Measurements from ENCODE around the gene CILP2. TPM values are rescaled to one million over a fixed set of nuclear protein-coding genes. Genes with fewer than 3 reads are reported as not detected.
A peak's percentile ranks its signal among the peaks of the same experiment; 100 is the strongest.

Gene CILP2
- total RNA-seq, 2 experiments from 2014 or later = 0.08 TPM; not detected in 1

DNA sequence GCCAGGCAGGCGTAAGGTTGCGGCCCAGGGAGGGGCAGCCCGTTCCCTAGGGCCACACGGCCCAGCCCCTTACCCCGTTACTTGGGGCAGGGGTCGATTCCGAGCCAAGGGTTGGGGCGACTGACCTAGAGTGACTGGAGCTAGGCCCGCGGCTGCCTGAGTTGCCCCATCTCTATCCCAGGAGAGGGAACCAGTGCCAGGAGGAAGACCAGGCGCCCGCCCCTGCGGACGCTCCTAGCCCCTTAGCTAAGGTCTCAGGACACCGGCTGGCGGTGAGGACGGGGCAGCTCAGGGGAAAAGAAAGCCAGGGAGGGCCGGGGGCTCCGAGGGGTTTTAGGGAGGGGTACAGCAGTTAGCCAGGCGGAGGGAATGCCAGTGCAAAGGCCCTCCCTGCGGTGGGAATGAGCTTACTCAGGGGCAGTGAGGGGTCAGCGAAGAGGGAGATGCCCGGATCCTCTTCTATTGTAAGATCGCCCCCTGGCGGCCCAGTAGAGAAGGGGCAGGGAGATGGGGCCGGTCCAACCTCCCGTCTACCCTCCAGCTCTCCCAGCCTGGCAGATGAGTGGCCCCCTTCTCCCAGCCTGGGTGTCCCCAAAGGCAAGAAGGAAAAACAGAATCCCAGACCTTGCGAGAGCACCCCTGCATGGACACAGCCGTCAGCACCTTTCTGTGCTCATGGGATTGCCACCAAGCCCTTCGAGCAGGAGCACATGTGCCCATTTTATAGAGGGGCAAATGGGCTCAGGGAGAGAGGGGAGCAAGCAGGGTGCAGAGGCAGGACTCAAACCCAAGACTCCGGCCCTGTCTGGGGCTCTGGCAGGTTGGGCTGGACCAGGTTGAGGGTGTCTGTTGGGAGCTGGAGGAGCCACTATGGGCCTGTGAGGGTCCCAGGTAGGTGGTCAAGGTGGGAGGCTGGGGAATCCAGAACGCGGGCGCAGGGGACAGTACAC lies 16.3 kb downstream of the CILP2 start:
- peak; percentile 67 for DNase-seq
- no peaks in the 10 kb centered on the region for H3K9me3 Mint-ChIP-seq
- CTCF ChIA-PET = interaction anchor here (0.7 to 3.2 kb wide), 26 partner anchors 11 to 180 kb away, joined by 3 to 25 read pairs (median 4); partner anchors contain the start of gene GMIP
- no peak overlapping the region for H3K4me3 Mint-ChIP-seq
- H3K27me3 Mint-ChIP-seq = no peaks in the 10 kb centered on the region
- peaks cover 10% of the 10 kb centered on the region for H3K4me1 Mint-ChIP-seq
- no peak overlapping the region for H3K27ac Mint-ChIP-seq
- H3K36me3 Mint-ChIP-seq (ENCODE audit: low read depth) = peaks cover 10% of the 10 kb centered on the region
- POLR2A ChIA-PET = interaction anchor here (1.2 to 1.9 kb wide), 4 partner anchors 21 to 312 kb away, joined by 3 to 6 read pairs (median 4); partner anchors contain the start of genes GMIP and ZNF253

DNA sequence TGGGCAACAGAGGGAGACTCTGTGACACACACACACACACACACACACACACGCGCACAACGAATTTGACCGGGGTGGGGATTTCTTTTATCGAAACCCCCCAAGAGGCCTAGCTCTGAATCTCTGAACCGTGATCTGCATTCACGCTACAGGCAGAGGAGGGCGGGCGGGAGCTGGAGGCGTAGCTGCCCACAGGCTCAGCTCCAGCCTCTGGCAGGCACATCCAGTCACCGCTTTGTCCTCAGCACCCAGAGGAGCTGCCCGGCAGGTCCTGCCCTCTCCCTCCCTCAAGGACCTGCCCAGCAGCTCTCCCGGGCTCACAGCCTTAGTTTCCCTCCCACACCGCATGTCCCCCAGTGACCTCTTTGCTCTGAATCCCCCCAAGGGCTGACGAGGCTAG lies 20.0 kb downstream of the CILP2 start:
- POLR2A ChIA-PET = interaction anchor here (1.0 to 1.1 kb wide), 2 partner anchors 21 to 105 kb away, joined by 3 read pairs; partner anchors contain the start of gene ATP13A1

DNA sequence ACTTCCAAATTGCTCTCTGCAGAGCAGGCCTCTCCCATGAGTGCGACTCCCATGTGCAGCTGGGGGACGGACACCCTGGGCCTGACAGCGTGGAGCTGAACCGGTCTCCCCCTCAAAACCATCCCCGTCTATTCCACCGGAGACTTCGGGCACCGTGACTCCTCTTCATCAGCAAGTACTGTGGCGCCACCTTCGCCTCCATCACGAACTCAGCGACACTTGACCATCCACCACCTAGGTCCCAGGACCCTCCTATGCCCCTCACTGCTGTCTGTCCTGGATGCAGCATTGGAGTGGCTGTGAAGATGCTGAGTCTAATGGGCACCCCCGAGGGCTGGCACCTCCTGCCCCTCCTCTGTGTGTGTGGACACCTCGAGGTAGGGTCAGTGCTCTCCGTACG lies 20.6 kb downstream of the CILP2 start:
- POLR2A ChIA-PET = interaction anchor here (1.0 to 2.3 kb wide), 3 partner anchors 10 to 104 kb away, joined by 3 to 7 read pairs (median 3); partner anchors contain the start of gene ATP13A1
- peaks cover 38% of the 10 kb centered on the region for H3K36me3 Mint-ChIP-seq (ENCODE audit: low read depth)

More for the DNA sequence above, 20.0 kb downstream of the CILP2 start:
- H3K27me3 Mint-ChIP-seq = no peaks in the 10 kb centered on the region
- H3K4me3 Mint-ChIP-seq = no peak overlapping the region
- peaks cover 23% of the 10 kb centered on the region for H3K4me1 Mint-ChIP-seq
- no peak for DNase-seq
- peaks cover 35% of the 10 kb centered on the region for H3K36me3 Mint-ChIP-seq (ENCODE audit: low read depth)
- CTCF ChIA-PET = interaction anchor here (0.7 kb wide), 1 partner anchor 27 kb away, joined by 3 read pairs; no protein-coding TSS in a partner anchor
- no peak overlapping the region for H3K27ac Mint-ChIP-seq
- H3K9me3 Mint-ChIP-seq = no peaks in the 10 kb centered on the region

DNA sequence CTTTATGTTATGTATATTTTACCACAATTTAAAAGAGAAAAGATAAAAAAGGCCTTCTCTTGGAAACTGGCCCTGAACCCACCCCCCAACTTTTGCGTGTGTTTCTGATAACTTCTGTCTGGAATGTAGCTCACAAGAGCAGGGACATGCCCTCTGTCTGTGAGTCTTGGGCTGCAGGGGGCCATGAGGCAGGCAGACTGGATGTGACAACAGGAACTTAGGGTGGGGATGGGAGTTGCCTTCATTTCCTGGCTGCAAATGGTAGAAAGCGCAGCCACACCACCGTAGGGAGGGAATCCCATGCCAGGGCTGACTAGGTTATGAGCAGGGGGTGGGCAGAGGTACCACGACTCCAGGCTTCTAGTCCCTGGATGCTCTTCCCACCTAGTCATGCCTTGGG lies 21.9 kb downstream of the CILP2 start:
- peaks cover 50% of the 10 kb centered on the region for H3K36me3 Mint-ChIP-seq (ENCODE audit: low read depth)
- H3K4me3 Mint-ChIP-seq = no peak overlapping the region
- peak overlapping the region; percentile 69 for H3K27ac Mint-ChIP-seq
- no peaks in the 10 kb centered on the region for H3K9me3 Mint-ChIP-seq
- DNase-seq = no peak
- peaks cover 20% of the 10 kb centered on the region for H3K4me1 Mint-ChIP-seq
- ChIA-PET POLR2A (interaction anchor here (0.9 to 2.3 kb wide), 4 partner anchors 9 to 44 kb away, joined by 3 to 7 read pairs (median 4); partner anchors contain the start of gene NDUFA13), CTCF (interaction anchor here (0.7 to 1.4 kb wide), 3 partner anchors 9 to 102 kb away, joined by 3 read pairs; no protein-coding TSS in a partner anchor)
- H3K27me3 Mint-ChIP-seq = no peaks in the 10 kb centered on the region

More for the DNA sequence above, 20.6 kb downstream of the CILP2 start:
- Mint-ChIP-seq H3K9me3 (no peaks in the 10 kb centered on the region), H3K4me1 (peaks cover 23% of the 10 kb centered on the region), H3K4me3 (no peak overlapping the region), H3K27me3 (no peaks in the 10 kb centered on the region), H3K27ac (peak overlapping the region; percentile 22)
- CTCF ChIA-PET = interaction anchor here (0.7 kb wide), 1 partner anchor 27 kb away, joined by 3 read pairs; no protein-coding TSS in a partner anchor
- no peak for DNase-seq

DNA sequence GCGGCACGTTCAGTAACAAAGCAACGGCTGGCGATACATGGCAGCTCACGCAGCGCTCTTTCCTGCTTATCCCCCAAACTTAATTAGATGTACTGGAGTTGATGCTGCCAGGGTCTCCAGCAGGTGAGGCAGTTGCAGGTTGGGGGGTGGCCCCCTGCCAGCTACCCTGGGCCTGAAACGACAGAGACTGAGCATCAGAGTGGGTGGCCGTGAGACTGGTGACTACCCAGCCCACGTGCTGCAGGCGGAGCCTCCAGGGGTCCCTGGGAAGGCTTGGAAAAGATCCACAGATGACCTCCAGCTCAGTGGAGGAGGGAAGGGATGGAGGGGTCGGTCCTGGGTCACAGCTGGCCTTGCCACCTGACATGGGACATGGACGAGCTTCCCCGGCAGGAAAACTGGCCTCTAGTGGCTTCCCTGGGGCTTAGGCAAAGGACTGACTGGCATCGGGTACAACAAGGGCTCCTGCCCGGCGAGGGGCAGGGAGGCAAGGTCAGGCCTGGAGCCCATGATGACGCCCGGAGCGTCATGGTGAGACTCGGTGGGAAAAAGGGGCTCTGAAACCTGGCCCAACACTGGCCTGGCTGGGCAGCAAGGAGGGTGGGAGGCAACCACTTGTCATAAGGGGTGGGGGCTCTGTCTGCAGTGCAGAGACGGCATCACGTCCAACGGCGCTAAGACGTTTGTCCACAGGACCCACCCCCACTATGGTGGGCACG lies 24.0 kb downstream of the CILP2 start:
- Mint-ChIP-seq H3K36me3 (ENCODE audit: low read depth) (peaks cover 64% of the 10 kb centered on the region), H3K27ac (no peak overlapping the region), H3K27me3 (no peaks in the 10 kb centered on the region), H3K9me3 (no peaks in the 10 kb centered on the region), H3K4me1 (peaks cover 20% of the 10 kb centered on the region), H3K4me3 (no peak overlapping the region)
- CTCF ChIA-PET = interaction anchor here (1.1 kb wide), 1 partner anchor 30 kb away, joined by 3 read pairs; no protein-coding TSS in a partner anchor
- POLR2A ChIA-PET = no interaction called here
- no peak for DNase-seq

DNA sequence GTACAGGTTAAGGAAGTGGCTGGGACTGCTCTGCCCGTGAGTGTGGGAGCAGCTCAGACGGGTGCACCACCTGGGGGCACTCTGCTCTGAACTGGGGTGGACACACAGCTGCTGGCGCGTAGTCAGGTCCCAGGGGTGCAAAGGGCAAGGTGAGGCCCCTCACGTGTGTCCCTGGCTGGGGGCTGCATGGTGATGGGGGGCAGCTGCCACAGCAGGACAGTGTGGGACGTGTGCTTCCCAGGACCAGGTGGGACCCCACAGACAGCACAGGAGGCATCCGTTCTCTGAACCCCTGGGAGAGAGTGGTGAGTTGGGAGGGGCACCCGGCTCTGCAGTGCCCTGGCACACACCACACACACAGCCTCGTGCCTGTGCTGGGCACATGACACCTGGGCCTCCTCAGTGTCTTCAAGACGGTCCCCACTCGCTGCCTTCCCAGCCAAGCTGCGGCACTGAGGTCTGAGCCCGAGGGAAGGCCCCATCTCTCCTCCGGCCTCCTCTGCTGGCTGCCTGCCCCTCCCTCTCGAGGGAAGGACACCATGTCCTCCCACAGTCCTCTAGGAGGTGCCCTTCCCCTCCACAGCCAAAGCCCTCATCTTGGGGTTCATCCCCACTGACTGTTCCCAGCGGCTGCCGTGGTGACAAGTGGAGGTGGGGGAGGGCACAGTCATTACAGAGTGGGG lies 24.7 kb downstream of the CILP2 start:
- Mint-ChIP-seq H3K27me3 (no peaks in the 10 kb centered on the region), H3K36me3 (ENCODE audit: low read depth) (peaks cover 69% of the 10 kb centered on the region), H3K4me3 (no peak overlapping the region), H3K9me3 (no peaks in the 10 kb centered on the region), H3K27ac (no peak overlapping the region), H3K4me1 (peaks cover 20% of the 10 kb centered on the region)
- POLR2A ChIA-PET = no interaction called here
- CTCF ChIA-PET = interaction anchor here (0.6 kb wide), 1 partner anchor 31 kb away, joined by 3 read pairs; no protein-coding TSS in a partner anchor
- DNase-seq = peak; percentile 42

DNA sequence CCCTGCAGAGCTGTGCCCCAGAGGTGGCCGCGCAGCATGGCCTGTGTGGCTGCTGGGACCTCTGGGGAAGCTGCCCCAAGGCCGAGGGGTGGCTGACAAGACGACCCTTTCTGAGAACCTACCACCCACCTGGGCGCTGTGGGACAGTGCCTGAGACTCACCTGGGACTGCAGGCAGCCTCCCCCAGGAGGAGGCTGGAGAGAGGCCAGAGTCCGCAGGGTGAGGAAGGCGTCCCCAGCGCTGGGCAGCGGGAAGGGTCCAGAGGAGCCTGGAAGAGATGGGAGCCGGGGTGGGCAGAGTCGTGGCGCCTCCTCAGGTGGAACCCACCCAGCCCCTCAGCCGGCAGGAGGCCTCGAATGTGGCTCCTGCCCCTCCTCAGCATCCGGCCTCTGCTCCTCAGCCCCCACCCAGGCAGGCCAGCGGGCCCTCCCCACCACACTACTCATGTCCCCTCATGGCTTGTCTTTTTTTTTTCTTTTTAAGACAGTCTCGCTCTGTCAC lies 25.3 kb downstream of the CILP2 start:
- ChIA-PET CTCF (interaction anchor here (0.6 kb wide), 1 partner anchor 31 kb away, joined by 3 read pairs; no protein-coding TSS in a partner anchor), POLR2A (no interaction called here)
- peaks cover 69% of the 10 kb centered on the region for H3K36me3 Mint-ChIP-seq (ENCODE audit: low read depth)
- no peak for DNase-seq
- no peaks in the 10 kb centered on the region for H3K27me3 Mint-ChIP-seq
- H3K4me3 Mint-ChIP-seq = no peak overlapping the region
- peaks cover 20% of the 10 kb centered on the region for H3K4me1 Mint-ChIP-seq
- no peak overlapping the region for H3K27ac Mint-ChIP-seq
- H3K9me3 Mint-ChIP-seq = no peaks in the 10 kb centered on the region

DNA sequence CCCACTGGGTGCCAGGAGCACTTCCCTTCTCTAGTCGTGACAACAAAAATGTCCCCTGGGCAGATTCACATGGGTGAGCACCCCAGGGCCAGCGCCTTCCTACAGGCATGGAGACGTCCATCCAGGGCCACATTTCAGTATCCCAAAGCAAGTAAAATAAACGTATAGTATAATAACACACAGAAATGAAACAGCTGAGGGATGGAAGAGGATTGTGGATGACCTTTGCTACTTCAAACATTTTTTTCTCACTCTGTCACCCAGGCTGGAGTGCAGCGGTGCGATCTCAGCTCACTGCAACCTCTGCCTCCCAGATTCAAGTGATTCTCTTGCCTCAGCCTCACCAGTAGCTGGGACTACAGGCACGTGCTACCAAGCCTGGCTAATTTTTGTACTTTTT lies 28.2 kb downstream of the CILP2 start:
- CTCF ChIA-PET = no interaction called here
- no peak for DNase-seq
- H3K4me3 Mint-ChIP-seq = no peak overlapping the region
- H3K27ac Mint-ChIP-seq = no peak overlapping the region
- H3K9me3 Mint-ChIP-seq = no peaks in the 10 kb centered on the region
- peaks cover 5% of the 10 kb centered on the region for H3K4me1 Mint-ChIP-seq
- H3K27me3 Mint-ChIP-seq = no peaks in the 10 kb centered on the region
- H3K36me3 Mint-ChIP-seq (ENCODE audit: low read depth) = peaks cover 78% of the 10 kb centered on the region
- POLR2A ChIA-PET = interaction anchor here (0.8 to 0.9 kb wide), 2 partner anchors 14 to 57 kb away, joined by 3 read pairs; no protein-coding TSS in a partner anchor

DNA sequence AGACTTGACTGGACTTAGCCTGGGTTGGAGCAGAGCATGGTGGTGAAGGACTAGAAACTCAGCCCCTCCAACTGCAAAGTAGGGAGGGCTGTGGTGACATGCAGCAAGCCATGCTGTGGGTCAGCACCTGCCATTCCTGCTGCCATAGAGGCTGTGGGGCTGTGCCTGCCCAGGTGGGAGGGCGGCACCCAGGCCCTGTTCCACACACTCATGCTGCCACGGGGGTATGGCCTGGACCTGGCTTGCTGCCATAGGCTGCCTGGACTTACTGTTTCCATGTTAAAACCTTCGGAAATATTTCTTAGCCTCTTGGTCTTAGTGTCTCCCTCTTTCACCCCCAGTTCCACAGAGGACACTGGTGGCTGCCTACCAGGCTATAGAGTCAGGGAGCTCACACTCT lies 29.3 kb downstream of the CILP2 start:
- no peak for DNase-seq
- no peak overlapping the region for H3K27ac Mint-ChIP-seq
- ChIA-PET POLR2A (interaction anchor here (1.2 kb wide), 1 partner anchor 20 kb away, joined by 3 read pairs; no protein-coding TSS in a partner anchor), CTCF (interaction anchor here (2.5 kb wide), 1 partner anchor 14 kb away, joined by 22 read pairs; no protein-coding TSS in a partner anchor)
- H3K9me3 Mint-ChIP-seq = no peaks in the 10 kb centered on the region
- no peak overlapping the region for H3K4me3 Mint-ChIP-seq
- no peaks in the 10 kb centered on the region for H3K27me3 Mint-ChIP-seq
- H3K36me3 Mint-ChIP-seq (ENCODE audit: low read depth) = peaks cover 68% of the 10 kb centered on the region
- H3K4me1 Mint-ChIP-seq = peaks cover 4% of the 10 kb centered on the region

DNA sequence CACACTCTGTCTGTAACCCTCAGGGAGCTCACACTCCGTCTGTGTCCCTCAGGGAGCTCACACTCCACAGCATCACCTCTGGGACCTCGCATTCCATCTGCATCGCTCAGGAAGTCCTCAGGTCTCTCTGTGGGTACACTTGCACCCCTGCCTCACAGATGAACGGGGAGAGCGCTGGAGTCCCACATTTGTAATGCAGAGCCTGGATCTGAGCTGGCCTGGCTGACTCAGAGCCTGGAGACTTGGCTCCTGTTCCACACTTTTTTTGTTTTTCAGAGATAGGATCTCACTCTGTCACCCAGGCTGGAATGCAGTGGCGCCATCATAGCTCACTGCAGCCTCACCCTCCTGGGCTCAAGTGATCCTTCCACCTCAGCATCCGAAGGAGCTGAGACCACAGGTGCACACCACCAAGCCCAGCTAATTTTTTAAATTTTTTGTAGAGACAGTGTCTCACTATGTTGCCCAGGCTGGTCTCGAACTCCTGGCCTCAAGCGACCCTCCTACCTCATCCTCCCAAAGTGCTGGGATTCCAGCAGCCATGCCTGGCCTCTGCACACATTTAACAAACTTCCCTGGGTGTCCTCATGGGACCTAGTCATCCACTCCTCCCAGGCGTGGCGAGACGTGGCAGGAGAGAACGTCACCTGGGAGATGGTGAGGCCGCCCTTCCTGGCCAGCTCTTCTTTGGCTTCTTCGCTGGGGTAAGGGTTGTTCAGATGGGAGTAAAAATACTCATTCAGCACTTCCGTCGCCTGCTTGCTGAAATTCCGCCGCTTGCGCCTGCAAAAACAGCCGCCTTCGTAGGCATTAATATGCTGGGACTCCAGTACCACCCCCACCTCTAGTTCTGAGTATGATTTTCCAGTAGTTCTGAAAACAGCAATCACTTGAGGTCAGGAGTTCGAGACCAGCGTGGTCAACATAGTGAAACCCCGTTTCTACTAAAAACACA lies 31.0 kb downstream of the CILP2 start:
- Mint-ChIP-seq H3K9me3 (no peaks in the 10 kb centered on the region), H3K27me3 (no peaks in the 10 kb centered on the region), H3K27ac (peak overlapping the region; percentile 33), H3K4me3 (no peak overlapping the region), H3K36me3 (ENCODE audit: low read depth) (peaks cover 59% of the 10 kb centered on the region), H3K4me1 (peaks cover 5% of the 10 kb centered on the region)
- DNase-seq = no peak
- CTCF ChIA-PET = interaction anchor here (1.0 to 2.5 kb wide), 2 partner anchors 14 to 16 kb away, joined by 3 to 22 read pairs; no protein-coding TSS in a partner anchor
- POLR2A ChIA-PET = interaction anchor here (0.8 to 1.6 kb wide), 4 partner anchors 9 to 75 kb away, joined by 3 to 7 read pairs (median 3); no protein-coding TSS in a partner anchor

DNA sequence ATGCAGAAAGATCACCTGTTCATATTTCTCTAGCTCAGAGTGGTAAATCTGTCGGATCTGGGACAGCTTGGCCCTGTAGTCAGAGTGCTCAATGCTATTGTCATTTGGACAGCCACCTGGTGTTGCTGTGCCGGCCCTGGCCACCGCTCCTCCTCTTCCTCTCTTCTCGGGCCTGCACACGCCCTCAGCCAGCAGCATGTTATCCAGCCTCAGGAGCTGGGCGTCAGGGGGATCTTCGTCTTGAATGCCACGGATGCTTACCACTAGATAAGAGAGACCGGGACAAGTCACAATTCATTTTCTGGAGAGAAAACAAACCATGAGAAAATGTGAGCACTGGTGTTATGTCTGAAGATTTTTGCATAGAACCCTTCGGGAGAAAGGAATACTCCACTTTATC lies 32.5 kb downstream of the CILP2 start:
- CTCF ChIA-PET = interaction anchor here (1.3 kb wide), 1 partner anchor 16 kb away, joined by 3 read pairs; no protein-coding TSS in a partner anchor
- POLR2A ChIA-PET = no interaction called here
- peaks cover 49% of the 10 kb centered on the region for H3K36me3 Mint-ChIP-seq (ENCODE audit: low read depth)
- H3K4me1 Mint-ChIP-seq = peaks cover 10% of the 10 kb centered on the region
- no peaks in the 10 kb centered on the region for H3K27me3 Mint-ChIP-seq
- no peaks in the 10 kb centered on the region for H3K9me3 Mint-ChIP-seq
- DNase-seq = no peak
- H3K27ac Mint-ChIP-seq = peak overlapping the region; percentile 5
- no peak overlapping the region for H3K4me3 Mint-ChIP-seq

Measured in activated CD4-positive, alpha-beta memory T cell treated with anti-CD3 and anti-CD28 coated beads, Interleukin-2, amount 10 ng/mL, durations not matched to agents 7 days and 5 days (primary cell).